22Rv1 (cell line): ENCODE data around the gene WNT7A.

ENCODE experiments used
- H3K27ac ChIP-seq: fragments of 450-650 bp; 2 replicates; pipeline ENCODE4 v1.5.1; 2017
- CTCF ChIP-seq: fragments of 450-650 bp; IDR thresholded peaks from 2 replicates; pipeline ENCODE4 v1.5.1; 2017; ENCODE audit warnings: mild to moderate bottlenecking
- ZFX ChIP-seq: fragments of 450-650 bp; IDR thresholded peaks from 2 replicates; pipeline ENCODE4 v1.6.1; 2017; ENCODE audit warnings: antibody characterized with exemption, borderline replicate concordance

WNT7A gene

DNA sequence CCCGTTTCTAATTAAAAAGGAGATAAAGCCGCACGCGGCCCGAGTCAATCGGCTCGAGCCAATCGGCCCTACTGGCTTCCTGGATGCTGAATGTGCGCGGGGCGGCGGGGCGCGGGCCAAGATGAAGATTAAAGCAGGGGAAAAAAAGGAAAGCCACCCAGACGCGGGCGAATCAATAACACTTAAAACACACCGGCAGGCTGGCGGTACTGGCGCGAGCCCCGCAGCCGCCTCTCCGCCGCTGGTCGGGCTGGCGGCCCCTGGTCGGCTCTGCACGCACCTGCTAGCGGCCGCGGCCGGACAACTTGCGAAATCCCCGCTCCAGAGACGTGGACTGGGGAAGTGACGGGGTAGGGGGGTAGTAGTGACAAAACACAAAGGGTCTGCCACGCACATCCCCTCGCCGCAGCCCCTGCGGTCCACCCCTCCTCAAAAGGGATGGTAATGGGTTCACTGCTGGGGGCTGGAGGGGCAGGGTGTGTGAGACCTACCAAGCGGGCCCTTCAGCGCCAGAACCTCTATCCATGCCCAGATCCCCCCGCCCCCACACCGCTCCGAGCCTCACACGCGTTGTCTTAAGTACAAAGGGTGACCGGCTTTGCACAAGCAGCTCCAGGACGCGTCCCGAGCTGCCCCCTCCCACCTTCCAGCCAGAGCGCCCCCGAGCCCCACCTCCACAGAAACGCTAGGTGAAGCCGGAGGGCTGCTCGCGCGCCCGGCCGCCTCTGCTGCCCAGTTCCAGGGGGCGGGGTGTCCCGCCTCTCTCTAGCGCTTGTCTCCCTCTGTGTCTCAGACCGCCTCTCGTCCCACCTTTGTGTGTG, 1.4 kb downstream of the WNT7A start:
- TF ChIP-seq CTCF (no peak), ZFX (no peak)
- no peak overlapping the region for H3K27ac ChIP-seq

- no peak overlapping the region for H3K27ac ChIP-seq
- TF ChIP-seq CTCF, result no peak
- no peak for TF ChIP-seq ZFX
Measured at GRCh38 chr3:13877911-13878280, 2.0 kb downstream of the WNT7A start.

DNA sequence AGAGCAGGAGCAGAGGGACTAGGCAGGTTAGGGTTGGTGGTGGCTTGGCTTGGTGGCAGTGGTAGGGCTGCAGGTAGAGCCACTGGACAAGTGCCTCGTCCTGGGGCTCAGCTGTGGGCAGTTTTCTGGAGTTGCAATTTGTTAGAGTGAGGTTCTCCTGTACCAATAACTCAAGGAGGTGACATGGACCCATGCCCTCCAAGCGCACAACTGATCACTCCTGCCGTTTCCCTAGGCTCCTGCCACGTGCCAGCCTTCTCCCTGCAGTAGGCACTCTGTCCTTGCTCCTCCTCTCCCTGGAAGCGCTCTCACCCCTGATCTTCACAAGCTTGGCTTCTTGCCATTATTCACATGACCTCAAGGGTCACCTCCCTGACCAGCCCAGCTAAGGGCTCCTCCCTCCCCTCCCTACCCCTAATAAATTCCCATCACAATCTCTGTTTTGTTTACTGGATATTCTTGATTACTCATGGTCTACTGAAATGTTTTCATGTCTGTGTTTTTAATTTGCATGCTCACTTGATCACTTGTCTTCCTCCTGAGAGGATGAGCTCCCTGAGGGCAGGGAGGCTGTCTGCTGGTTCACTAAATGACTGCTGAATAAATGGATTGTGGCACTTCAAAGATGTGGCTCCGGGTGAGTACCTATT, 3.3 kb downstream of the WNT7A start:
- TF ChIP-seq ZFX, result no peak
- no peak for TF ChIP-seq CTCF

DNA sequence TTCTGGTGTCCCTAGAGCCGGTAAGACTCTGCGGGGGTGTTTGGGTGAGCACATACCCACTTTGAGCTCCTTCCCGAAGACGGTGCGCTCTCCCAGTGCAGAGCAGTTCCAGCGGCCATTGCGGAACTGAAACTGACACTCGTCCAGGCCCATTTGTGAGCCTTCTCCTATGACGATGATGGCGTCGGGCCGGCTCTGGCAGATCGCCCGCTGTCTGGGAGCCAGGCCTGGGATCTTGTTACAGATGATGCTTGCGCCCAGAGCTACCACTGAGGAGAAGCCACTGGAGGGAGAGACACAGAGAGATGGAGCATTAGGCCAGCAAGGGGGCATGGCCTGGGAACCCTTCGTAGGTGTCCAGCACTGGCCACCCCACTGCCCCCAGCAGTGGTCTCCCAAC, 5.0 kb downstream of the WNT7A start:
- TF ChIP-seq ZFX, result no peak
- H3K27ac ChIP-seq, result no peak overlapping the region

More for the DNA sequence above, 3.3 kb downstream of the WNT7A start:
- H3K27ac ChIP-seq, result no peak overlapping the region

GRCh38 chr3:13873818-13874217, 6.1 kb downstream of the WNT7A start:
- H3K27ac ChIP-seq, result no peak overlapping the region
- TF ChIP-seq CTCF (no peak), ZFX (no peak)

GRCh38 chr3:13872451-13872850, 7.4 kb downstream of the WNT7A start:
- H3K27ac ChIP-seq, result no peak overlapping the region
- TF ChIP-seq ZFX (no peak), CTCF (no peak)

DNA sequence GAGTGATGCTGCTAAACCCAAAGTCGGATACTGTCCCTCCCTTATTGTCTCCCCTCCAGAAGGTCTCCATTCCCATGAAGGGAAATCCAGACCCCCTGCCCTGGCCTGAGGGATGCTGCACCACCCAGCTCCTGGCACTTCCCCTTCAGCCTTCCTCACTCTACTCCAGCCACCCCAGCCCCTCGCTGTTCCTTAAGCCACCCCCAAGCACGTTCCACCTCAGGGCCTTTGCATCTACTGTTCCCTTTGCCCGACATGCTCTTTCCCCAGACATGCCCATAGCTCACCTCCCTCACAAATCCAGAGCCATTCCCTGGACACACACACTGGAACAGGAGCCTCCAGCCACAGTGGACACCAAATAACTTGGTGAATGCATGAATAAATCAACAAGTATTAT, 8.1 kb downstream of the WNT7A start:
- H3K27ac ChIP-seq, result no peak overlapping the region
- TF ChIP-seq ZFX, result no peak

DNA sequence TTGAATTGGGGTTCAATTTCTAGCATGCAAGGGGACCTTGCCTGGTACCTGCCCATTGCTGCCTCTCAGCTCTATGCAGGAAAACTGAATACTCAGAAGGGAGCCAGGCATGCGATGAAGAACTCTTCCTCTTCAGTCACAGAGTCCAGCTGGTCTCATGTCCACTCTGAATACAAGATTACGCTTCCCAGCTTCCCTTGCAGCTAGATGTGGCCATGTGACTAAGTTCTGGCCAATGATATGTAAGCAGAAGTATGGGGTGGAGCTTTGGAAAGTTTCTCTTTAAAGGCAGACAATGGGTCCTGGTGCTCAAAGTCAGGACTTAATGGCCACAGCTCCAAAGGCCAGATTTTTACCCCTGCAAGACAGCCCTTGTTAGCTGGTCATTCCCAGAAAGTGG, 9.0 kb downstream of the WNT7A start:
- TF ChIP-seq CTCF, result no peak
- no peak for TF ChIP-seq ZFX
- no peak overlapping the region for H3K27ac ChIP-seq
